ENCODE measurements around the gene PRR23E. TPM values are rescaled to one million over a fixed set of nuclear protein-coding genes. Genes with fewer than 3 reads are reported as not detected.

Gene PRR23E
- total RNA-seq, 1 experiment from 2014 or later, result not detected

- Mint-ChIP-seq H3K27ac (ENCODE audit: unreplicated experiment) (no peak overlapping the region), H3K9me3 (ENCODE audit: unreplicated experiment) (peaks cover 3% of the 10 kb centered on the region), H3K4me1 (ENCODE audit: low read depth, unreplicated experiment) (no peaks in the 10 kb centered on the region), H3K36me3 (ENCODE audit: insufficient read depth, unreplicated experiment) (no peaks in the 10 kb centered on the region), H3K27me3 (ENCODE audit: insufficient read depth, unreplicated experiment) (peaks cover 4% of the 10 kb centered on the region), H3K4me3 (ENCODE audit: unreplicated experiment) (no peak overlapping the region)
- BruUV-seq (replicated peaks), result no TSS peak
- POLR2A ChIA-PET, result no interaction called here
- TF ChIP-seq, protein P1, sequence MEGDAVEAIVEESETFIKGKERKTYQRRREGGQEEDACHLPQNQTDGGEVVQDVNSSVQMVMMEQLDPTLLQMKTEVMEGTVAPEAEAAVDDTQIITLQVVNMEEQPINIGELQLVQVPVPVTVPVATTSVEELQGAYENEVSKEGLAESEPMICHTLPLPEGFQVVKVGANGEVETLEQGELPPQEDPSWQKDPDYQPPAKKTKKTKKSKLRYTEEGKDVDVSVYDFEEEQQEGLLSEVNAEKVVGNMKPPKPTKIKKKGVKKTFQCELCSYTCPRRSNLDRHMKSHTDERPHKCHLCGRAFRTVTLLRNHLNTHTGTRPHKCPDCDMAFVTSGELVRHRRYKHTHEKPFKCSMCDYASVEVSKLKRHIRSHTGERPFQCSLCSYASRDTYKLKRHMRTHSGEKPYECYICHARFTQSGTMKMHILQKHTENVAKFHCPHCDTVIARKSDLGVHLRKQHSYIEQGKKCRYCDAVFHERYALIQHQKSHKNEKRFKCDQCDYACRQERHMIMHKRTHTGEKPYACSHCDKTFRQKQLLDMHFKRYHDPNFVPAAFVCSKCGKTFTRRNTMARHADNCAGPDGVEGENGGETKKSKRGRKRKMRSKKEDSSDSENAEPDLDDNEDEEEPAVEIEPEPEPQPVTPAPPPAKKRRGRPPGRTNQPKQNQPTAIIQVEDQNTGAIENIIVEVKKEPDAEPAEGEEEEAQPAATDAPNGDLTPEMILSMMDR (IDR thresholded peaks at IDR 0.05; ENCODE audit: insufficient read depth in 1 of 2, low read depth in 1 of 2, low read length in 1 of 2, severe bottlenecking in 1 of 2, unreplicated experiment in 1 of 2), result no peak
- intact Hi-C loops (cut with micrococcal nuclease; ENCODE audit: unreplicated experiment), result no loop called here
- no peaks in the 10 kb centered on the region for H3K9me3 ChIP-seq
- CTCF ChIA-PET, result no interaction called here
- no peaks in the 10 kb centered on the region for H3K4me1 ChIP-seq
- H3K36me3 ChIP-seq (ENCODE audit: control insufficient read depth, insufficient read depth, low read length), result no peaks in the 10 kb centered on the region
- no peak overlapping the region for H3K4me3 ChIP-seq (ENCODE audit: low read depth, low read length)
- no peaks in the 10 kb centered on the region for H3K27me3 ChIP-seq (replicated peaks; ENCODE audit: control insufficient read depth, insufficient read depth, low read length)
- no peak for DNase-seq
Observed at GRCh38 chr3:127207727-127208482, 15.0 kb downstream of the PRR23E start.

DNA sequence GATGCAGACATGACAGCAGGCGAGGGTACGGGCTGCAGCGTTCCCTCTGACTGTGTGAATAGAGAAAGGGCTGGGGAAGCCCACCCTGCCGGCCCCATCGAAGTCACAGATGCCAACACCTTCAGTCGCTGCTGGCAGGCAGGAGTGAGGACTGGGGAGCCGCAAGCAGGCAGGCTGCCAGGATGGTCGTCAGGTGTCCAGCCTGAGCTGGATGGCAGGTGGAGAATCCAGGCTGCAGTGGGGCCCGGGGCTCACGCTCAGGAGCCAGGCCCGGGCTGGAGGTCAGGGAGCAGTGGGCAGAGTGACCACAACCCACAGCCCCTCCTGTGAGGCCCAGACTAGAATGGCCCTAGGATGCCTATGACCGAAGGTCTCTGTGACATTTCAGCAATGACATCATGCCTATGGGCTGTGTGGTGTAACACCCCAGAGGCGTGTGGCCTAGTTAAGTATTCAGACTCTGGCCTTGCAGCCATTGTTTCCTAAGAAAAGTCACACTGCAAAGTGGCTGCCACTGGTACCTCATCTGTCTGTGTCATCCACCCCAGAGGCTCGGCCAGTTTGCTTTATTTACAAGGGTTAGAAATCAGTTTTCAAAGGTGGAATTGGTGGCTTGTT lies 15.7 kb downstream of the PRR23E start:
- H3K9me3 ChIP-seq, result no peaks in the 10 kb centered on the region
- H3K4me1 Mint-ChIP-seq (ENCODE audit: low read depth, unreplicated experiment), result no peaks in the 10 kb centered on the region
- H3K27ac Mint-ChIP-seq (ENCODE audit: unreplicated experiment), result no peak overlapping the region
- peaks cover 6% of the 10 kb centered on the region for H3K27me3 Mint-ChIP-seq (ENCODE audit: insufficient read depth, unreplicated experiment)
- H3K4me3 ChIP-seq (ENCODE audit: low read depth, low read length), result no peak overlapping the region
- no peaks in the 10 kb centered on the region for H3K36me3 Mint-ChIP-seq (ENCODE audit: insufficient read depth, unreplicated experiment)
- POLR2A ChIA-PET, result no interaction called here
- H3K4me3 Mint-ChIP-seq (ENCODE audit: unreplicated experiment), result no peak overlapping the region
- no peaks in the 10 kb centered on the region for H3K36me3 ChIP-seq (ENCODE audit: control insufficient read depth, insufficient read depth, low read length)
- intact Hi-C loops (cut with micrococcal nuclease; ENCODE audit: unreplicated experiment), result no loop called here
- H3K4me1 ChIP-seq, result no peaks in the 10 kb centered on the region
- no peaks in the 10 kb centered on the region for H3K9me3 Mint-ChIP-seq (ENCODE audit: unreplicated experiment)
- no TSS peak for BruUV-seq (replicated peaks)
- no peak for DNase-seq
- TF ChIP-seq, protein P1 (IDR thresholded peaks at IDR 0.05; ENCODE audit: insufficient read depth in 1 of 2, low read depth in 1 of 2, low read length in 1 of 2, severe bottlenecking in 1 of 2, unreplicated experiment in 1 of 2), result no peak
- H3K27me3 ChIP-seq (replicated peaks; ENCODE audit: control insufficient read depth, insufficient read depth, low read length), result no peaks in the 10 kb centered on the region
- CTCF ChIA-PET, result no interaction called here

GRCh38 chr3:127209155-127209839 lies 16.4 kb downstream of the PRR23E start:
- no peak overlapping the region for H3K4me3 Mint-ChIP-seq (ENCODE audit: unreplicated experiment)
- ChIA-PET CTCF (no interaction called here), POLR2A (no interaction called here)
- BruUV-seq (replicated peaks), result no TSS peak
- no peaks in the 10 kb centered on the region for H3K36me3 ChIP-seq (ENCODE audit: control insufficient read depth, insufficient read depth, low read length)
- H3K4me1 Mint-ChIP-seq (ENCODE audit: low read depth, unreplicated experiment), result no peaks in the 10 kb centered on the region
- TF ChIP-seq, protein P1 (IDR thresholded peaks at IDR 0.05; ENCODE audit: insufficient read depth in 1 of 2, low read depth in 1 of 2, low read length in 1 of 2, severe bottlenecking in 1 of 2, unreplicated experiment in 1 of 2), result no peak
- no peaks in the 10 kb centered on the region for H3K4me1 ChIP-seq
- intact Hi-C loops (cut with micrococcal nuclease; ENCODE audit: unreplicated experiment), result no loop called here
- no peaks in the 10 kb centered on the region for H3K27me3 ChIP-seq (replicated peaks; ENCODE audit: control insufficient read depth, insufficient read depth, low read length)
- H3K9me3 Mint-ChIP-seq (ENCODE audit: unreplicated experiment), result no peaks in the 10 kb centered on the region
- no peaks in the 10 kb centered on the region for H3K9me3 ChIP-seq
- H3K27ac Mint-ChIP-seq (ENCODE audit: unreplicated experiment), result no peak overlapping the region
- DNase-seq, result no peak
- H3K4me3 ChIP-seq (ENCODE audit: low read depth, low read length), result no peak overlapping the region
- no peaks in the 10 kb centered on the region for H3K36me3 Mint-ChIP-seq (ENCODE audit: insufficient read depth, unreplicated experiment)
- H3K27me3 Mint-ChIP-seq (ENCODE audit: insufficient read depth, unreplicated experiment), result peaks cover 8% of the 10 kb centered on the region
